Glutamatergic neuron (in vitro differentiated cells): ENCODE measurements around the gene NUP85. TPM values are rescaled to one million over a fixed set of nuclear protein-coding genes. Genes with fewer than 3 reads are reported as not detected.
"Not testable (repeated sequence)": the region's sequence is repeated elsewhere in the genome, so short reads cannot be mapped to it uniquely, and the experiment has no call there.

Experiments
- DNase-seq: peaks from one replicate; pipeline ENCODE4 v3.0.0; 2022
- H3K27ac Mint-ChIP-seq: one replicate; pipeline ENCODE4 v1.8.0; 2020; ENCODE audit warnings: mild to moderate bottlenecking, mixed read lengths, inconsistent platforms; ENCODE audit not compliant: unreplicated experiment
- H3K27me3 Mint-ChIP-seq: one replicate; pipeline ENCODE4 v1.8.0; 2020; ENCODE audit warnings: mild to moderate bottlenecking, moderate library complexity, mixed read lengths, inconsistent platforms; ENCODE audit not compliant: unreplicated experiment
- H3K36me3 Mint-ChIP-seq: one replicate; pipeline ENCODE4 v1.8.0; 2020; ENCODE audit warnings: mild to moderate bottlenecking, mixed read lengths, inconsistent platforms; ENCODE audit not compliant: unreplicated experiment
- H3K4me1 Mint-ChIP-seq: one replicate; pipeline ENCODE4 v1.8.0; 2020; ENCODE audit warnings: mild to moderate bottlenecking, low read depth, mixed read lengths, inconsistent platforms; ENCODE audit not compliant: unreplicated experiment
- H3K4me3 Mint-ChIP-seq: one replicate; pipeline ENCODE4 v1.8.0; 2020; ENCODE audit warnings: mild to moderate bottlenecking, mixed read lengths, inconsistent platforms; ENCODE audit not compliant: unreplicated experiment
- H3K9me3 Mint-ChIP-seq: one replicate; pipeline ENCODE4 v1.8.0; 2020; ENCODE audit warnings: mild to moderate bottlenecking, moderate library complexity, mixed read lengths, inconsistent platforms; ENCODE audit not compliant: unreplicated experiment
- CTCF ChIP-seq: fragments of 200-600 bp; sonication (generic); IDR thresholded peaks from one replicate; pipeline ENCODE4 v1.5.0; 2021; ENCODE audit not compliant: partially characterized antibody, unreplicated experiment
- long read RNA-seq: library from polyadenylated mRNA; unstranded; transcript quantifications from one replicate; pipeline ENCODE4 v2.0.0, GENCODE V29; 2020; ENCODE audit not compliant: unreplicated experiment
- total RNA-seq: library from RNA; stranded (reverse); fragmentation: NEBNext Ultra II Directional; extraction: Animal tissue kit (Norgen Biotek cat#: 25700); gene quantifications from one replicate; pipeline ENCODE4 v1.2.1, GENCODE V29; 2021; ENCODE audit not compliant: unreplicated experiment

The NUP85 gene
- 58.9 TPM for total RNA-seq
- long read RNA-seq, transcript NUP85-201 (19 exons, 2,121 nt) = major isoform, 10 of 20 reads
- long read RNA-seq, partial matches to known transcripts = 1 of 20 reads
- long read RNA-seq, other reads (novel, unspliced or antisense) = 6 of 20 reads

GRCh38 chr17:75205037-75205792 is at the start of gene NUP85:
TSS of gene NUP85 (plus strand) at chr17:75205679. CDS start at chr17:75205762, 83 bp downstream.
- no peak for TF ChIP-seq CTCF

GRCh38 chr17:75158480-75158879 is 47.0 kb upstream of the NUP85 start:
- not testable (repeated sequence) for H3K36me3 Mint-ChIP-seq, H3K4me3 Mint-ChIP-seq, DNase-seq, H3K27ac Mint-ChIP-seq, H3K4me1 Mint-ChIP-seq
- Mint-ChIP-seq H3K9me3 (peaks cover 13% of the 10 kb centered on the region), H3K27me3 (peaks cover 13% of the 10 kb centered on the region)

More at GRCh38 chr17:75205037-75205792, at the start of gene NUP85:
- DNase-seq = peak; percentile 97
- no peaks in the 10 kb centered on the region for H3K36me3 Mint-ChIP-seq
- peak within 1 kb of the TSS; percentile 100 for H3K27ac Mint-ChIP-seq
- peaks cover 5% of the 10 kb centered on the region for H3K9me3 Mint-ChIP-seq
- H3K4me1 Mint-ChIP-seq = peaks cover 2% of the 10 kb centered on the region
- H3K27me3 Mint-ChIP-seq = peaks cover 2% of the 10 kb centered on the region
- H3K4me3 Mint-ChIP-seq = peak within 1 kb of the TSS; percentile 94

GRCh38 chr17:75159196-75160031 is 46.1 kb upstream of the NUP85 start:
- no peak overlapping the region for H3K4me3 Mint-ChIP-seq

GRCh38 chr17:75160211-75160610 is 45.3 kb upstream of the NUP85 start:
- no peak for DNase-seq
- Mint-ChIP-seq H3K27me3 (peaks cover 2% of the 10 kb centered on the region), H3K9me3 (peaks cover 3% of the 10 kb centered on the region), H3K27ac (no peak overlapping the region), H3K4me1 (no peaks in the 10 kb centered on the region), H3K36me3 (no peaks in the 10 kb centered on the region), H3K4me3 (no peak overlapping the region)
- no peak for TF ChIP-seq CTCF

More at GRCh38 chr17:75159196-75160031, 46.1 kb upstream of the NUP85 start:
- Mint-ChIP-seq H3K27me3 (peaks cover 7% of the 10 kb centered on the region), H3K4me1 (peaks cover 3% of the 10 kb centered on the region), H3K9me3 (peaks cover 7% of the 10 kb centered on the region), H3K36me3 (no peaks in the 10 kb centered on the region), H3K27ac (no peak overlapping the region)
- TF ChIP-seq CTCF = no peak
- no peak for DNase-seq

GRCh38 chr17:75163074-75163473 is 42.4 kb upstream of the NUP85 start:
- no peak for TF ChIP-seq CTCF
- no peaks in the 10 kb centered on the region for H3K36me3 Mint-ChIP-seq
- DNase-seq = no peak
- no peaks in the 10 kb centered on the region for H3K4me1 Mint-ChIP-seq
- H3K4me3 Mint-ChIP-seq = no peak overlapping the region
- H3K27me3 Mint-ChIP-seq = no peaks in the 10 kb centered on the region
- peaks cover 1% of the 10 kb centered on the region for H3K9me3 Mint-ChIP-seq
- no peak overlapping the region for H3K27ac Mint-ChIP-seq

GRCh38 chr17:75164606-75165005 is 40.9 kb upstream of the NUP85 start:
- H3K27me3 Mint-ChIP-seq, H3K4me3 Mint-ChIP-seq, H3K4me1 Mint-ChIP-seq, H3K27ac Mint-ChIP-seq, DNase-seq, H3K36me3 Mint-ChIP-seq, H3K9me3 Mint-ChIP-seq: not testable (repeated sequence)
